Breast epithelium (tissue), 4 donors: Measurements from ENCODE around the gene PRPF19. TPM values are rescaled to one million over a fixed set of nuclear protein-coding genes. Genes with fewer than 3 reads are reported as not detected.
A peak's percentile ranks its signal among the peaks of the same experiment; 100 is the strongest.

ENCODE experiments used
- DNase-seq, 2 donors: peaks; one replicate each; pipeline ENCODE4 v3.0.0-alpha.2; 2019; ENCODE audit warnings: low spot score in 2 of 2
- H3K27ac ChIP-seq, 2 donors: fragments of 200-600 bp; sonication (generic) in 1 of 2; one replicate each; pipeline ENCODE4 v1.5.1; 2016 to 2019; ENCODE audit warnings: mild to moderate bottlenecking in 1 of 2
- H3K27me3 ChIP-seq, 2 donors: fragments of 200-600 bp; sonication (generic) in 1 of 2; one replicate each; pipeline versions ENCODE4 v1.5.1 to v1.6.0; 2017 to 2019; ENCODE audit warnings: control low read depth in 1 of 2, mild to moderate bottlenecking in 1 of 2
- H3K36me3 ChIP-seq: fragments of 200-600 bp; one replicate; pipeline ENCODE4 v1.5.1; 2019
- H3K4me1 ChIP-seq, 2 donors: fragments of 200-600 bp; sonication (generic); one replicate each; pipeline ENCODE4 v1.5.1; 2016 to 2019; ENCODE audit warnings: control low read depth in 1 of 2
- H3K4me3 ChIP-seq, 3 donors: fragments of 200-600 bp; sonication (generic); 1 replicate in 2 of 3; 2 replicates in 1 of 3; pipeline ENCODE4 v1.5.1; 2016 to 2019; ENCODE audit warnings: mild to moderate bottlenecking in 3 of 3, moderate library complexity in 2 of 3
- H3K9me3 ChIP-seq, 2 donors: fragments of 200-600 bp; sonication (generic) in 1 of 2; one replicate each; pipeline ENCODE4 v1.5.1; 2016 to 2019; ENCODE audit warnings: control low read depth in 1 of 2
- CTCF ChIP-seq, 3 donors: fragments of 450-650 bp; IDR thresholded peaks; one replicate each; pipeline ENCODE4 v1.5.1; 2016 to 2017; ENCODE audit warnings: antibody characterized with exemption in 3 of 3, mild to moderate bottlenecking in 3 of 3, moderate library complexity in 3 of 3
- POLR2A ChIP-seq: fragments of 450-650 bp; IDR thresholded peaks from one replicate; pipeline ENCODE4 v1.6.1; 2016; ENCODE audit warnings: antibody characterized with exemption, mild to moderate bottlenecking, moderate library complexity
- POLR2AphosphoS5 ChIP-seq, 3 donors: sonication (generic); formaldehyde crosslinking; IDR thresholded peaks; one replicate each; pipeline ENCODE4 v1.6.1; 2017; ENCODE audit warnings: antibody characterized with exemption in 3 of 3
- intact Hi-C: fragments of 100-400 bp; cut with DNase I; formaldehyde crosslinking; loops from one replicate; pipeline ENCODE4 v1.15.1; 2023; ENCODE audit warnings: low total_unique reads
- total RNA-seq, 3 donors: library from RNA; depleted of rRNA; stranded (reverse); fragments of >200 nt; gene quantifications; one replicate each; pipeline ENCODE4 v1.1.0, GENCODE V29; 2016

The PRPF19 gene
- total RNA-seq, 3 donors from 2014 or later = 56.0 to 82.7 (median 81.3) TPM

- intact Hi-C loops = no loop called here
- H3K4me3 ChIP-seq = no peak overlapping the region
- peaks cover 12% of the 10 kb centered on the region for H3K36me3 ChIP-seq
- no peak for DNase-seq
- H3K27me3 ChIP-seq = no peaks in the 10 kb centered on the region
- no peaks in the 10 kb centered on the region for H3K4me1 ChIP-seq
- H3K27ac ChIP-seq = no peak overlapping the region
- no peaks in the 10 kb centered on the region for H3K9me3 ChIP-seq
- TF ChIP-seq POLR2AphosphoS5 (IDR thresholded peaks at IDR 0.05) (no peak), POLR2A (no peak), CTCF (IDR thresholded peaks at IDR 0.05) (no peak)
These were observed 20.1 kb upstream of the PRPF19 start for GRCh38 chr11:60926500-60926899.

GRCh38 chr11:60925868-60926267 is 19.5 kb upstream of the PRPF19 start:
- no peak overlapping the region for H3K4me3 ChIP-seq
- no peaks in the 10 kb centered on the region for H3K9me3 ChIP-seq
- intact Hi-C loops = no loop called here
- no peak for TF ChIP-seq POLR2A
- TF ChIP-seq POLR2AphosphoS5 (IDR thresholded peaks at IDR 0.05) = no peak
- no peak for TF ChIP-seq CTCF (IDR thresholded peaks at IDR 0.05)
- DNase-seq = no peak
- no peak overlapping the region for H3K27ac ChIP-seq
- H3K27me3 ChIP-seq = no peaks in the 10 kb centered on the region
- H3K36me3 ChIP-seq = peaks cover 15% of the 10 kb centered on the region
- no peaks in the 10 kb centered on the region for H3K4me1 ChIP-seq

- Histone ChIP-seq H3K4me3 (peak overlapping the region; percentile 48 to 79 (median 72)), H3K36me3 (peaks cover 15% of the 10 kb centered on the region), H3K27ac (no peak overlapping the region), H3K27me3 (no peaks in the 10 kb centered on the region), H3K4me1 (no peaks in the 10 kb centered on the region), H3K9me3 (no peaks in the 10 kb centered on the region)
- TF ChIP-seq CTCF (IDR thresholded peaks at IDR 0.05) (no peak), POLR2AphosphoS5 (IDR thresholded peaks at IDR 0.05) (no peak), POLR2A (no peak)
- no peak for DNase-seq
- intact Hi-C loops = no loop called here
These were observed 18.8 kb upstream of the PRPF19 start for GRCh38 chr11:60924906-60925853.

GRCh38 chr11:60924110-60924905 is 17.9 kb upstream of the PRPF19 start, which contains the start of gene TMEM132A:
Gene TMEM132A (plus strand): TSS chr11:60924460. CDS start chr11:60924634, 174 bp downstream.
- TF ChIP-seq CTCF (IDR thresholded peaks at IDR 0.05) (no peak), POLR2AphosphoS5 (IDR thresholded peaks at IDR 0.05) (no peak), POLR2A (no peak)
- H3K9me3 ChIP-seq = no peaks in the 10 kb centered on the region
- no peaks in the 10 kb centered on the region for H3K27me3 ChIP-seq
- peaks cover 15% of the 10 kb centered on the region for H3K36me3 ChIP-seq
- H3K4me3 ChIP-seq = peak within 1 kb of the TSS; percentile 48 to 79 (median 72)
- peak in 1 of 2 donors; percentile 70 for DNase-seq
- H3K4me1 ChIP-seq = no peaks in the 10 kb centered on the region
- H3K27ac ChIP-seq = no peak within 1 kb of the TSS
- intact Hi-C loops = no loop called here

- no peak for DNase-seq
- Histone ChIP-seq H3K4me1 (no peaks in the 10 kb centered on the region), H3K27me3 (no peaks in the 10 kb centered on the region), H3K27ac (no peak overlapping the region), H3K36me3 (peaks cover 15% of the 10 kb centered on the region), H3K9me3 (no peaks in the 10 kb centered on the region), H3K4me3 (peak overlapping the region in 2 of 3 donors; percentile 72 to 79)
- intact Hi-C loops = no loop called here
- no peak for TF ChIP-seq CTCF (IDR thresholded peaks at IDR 0.05)
- no peak for TF ChIP-seq POLR2A
- no peak for TF ChIP-seq POLR2AphosphoS5 (IDR thresholded peaks at IDR 0.05)
These were observed 17.4 kb upstream of the PRPF19 start for GRCh38 chr11:60923800-60924109.
